Natural killer cell treated with Interleukin-12 subunit alpha and Interleukin-12 subunit beta and Interleukin-15 and Interleukin-18, amount 100 ng/mL, for 72 hours (primary cell): ENCODE results near the gene STPG2. TPM values are rescaled to one million over a fixed set of nuclear protein-coding genes. Genes with fewer than 3 reads are reported as not detected.

Experiments used
- ATAC-seq, 2 donors: fragments of 150-1000 bp; cut with Tn5 transposase in 1 of 2; sonication (Bioruptor Pico), chemical (Tn5 transposase) in 1 of 2; 2 replicates each; pipeline ENCODE4 v1.10.0; 2021
- DNase-seq: peaks from one replicate; pipeline ENCODE4 v3.0.0; 2022; ENCODE audit warnings: low spot score
- H3K27ac Mint-ChIP-seq, 2 donors: 1 replicate in 1 of 2; 2 replicates in 1 of 2; pipeline ENCODE4 v1.8.0; 2022; ENCODE audit warnings: mixed read lengths in 2 of 2, mild to moderate bottlenecking in 1 of 2, moderate library complexity in 1 of 2
- H3K27me3 Mint-ChIP-seq, 2 donors: 1 replicate in 1 of 2; 2 replicates in 1 of 2; pipeline ENCODE4 v1.8.0; 2022; ENCODE audit warnings: mixed read lengths in 2 of 2
- H3K36me3 Mint-ChIP-seq: one replicate; pipeline ENCODE4 v1.8.0; 2022; ENCODE audit warnings: mixed read lengths
- H3K4me1 Mint-ChIP-seq, 2 donors: 1 replicate in 1 of 2; 2 replicates in 1 of 2; pipeline ENCODE4 v1.8.0; 2022; ENCODE audit warnings: low read depth in 2 of 2, mixed read lengths in 2 of 2, mild to moderate bottlenecking in 1 of 2
- H3K4me3 Mint-ChIP-seq: one replicate; pipeline ENCODE4 v1.8.0; 2022; ENCODE audit warnings: mixed read lengths
- H3K9me3 Mint-ChIP-seq: 2 replicates; pipeline ENCODE4 v1.8.0; 2022; ENCODE audit warnings: mixed read lengths
- total RNA-seq, 2 donors: library from RNA; stranded (reverse); gene quantifications; one replicate each; pipeline ENCODE4 v1.2.3, GENCODE V29; 2022

The STPG2 gene
- total RNA-seq, 2 donors from 2014 or later = not detected

- no peak overlapping the region for H3K4me3 Mint-ChIP-seq
- H3K4me1 Mint-ChIP-seq = no peaks in the 10 kb centered on the region
- H3K27ac Mint-ChIP-seq = no peak overlapping the region
- H3K36me3 Mint-ChIP-seq = no peaks in the 10 kb centered on the region
- no peak for ATAC-seq
- peaks cover 10% of the 10 kb centered on the region for H3K9me3 Mint-ChIP-seq
- no peak for DNase-seq
- no peaks in the 10 kb centered on the region for H3K27me3 Mint-ChIP-seq
Measured at GRCh38 chr4:97900229-97900628, 243.0 kb downstream of the STPG2 start.

- DNase-seq (no peak), ATAC-seq (no peak)
- H3K27ac Mint-ChIP-seq = no peak overlapping the region
- H3K4me3 Mint-ChIP-seq = no peak overlapping the region
- H3K4me1 Mint-ChIP-seq = no peaks in the 10 kb centered on the region
- H3K27me3 Mint-ChIP-seq = no peaks in the 10 kb centered on the region
- no peaks in the 10 kb centered on the region for H3K36me3 Mint-ChIP-seq
- peaks cover 12% of the 10 kb centered on the region for H3K9me3 Mint-ChIP-seq
Measured at GRCh38 chr4:97892592-97893266, 250.5 kb downstream of the STPG2 start.

- Mint-ChIP-seq H3K27ac (no peak overlapping the region), H3K4me1 (no peaks in the 10 kb centered on the region), H3K27me3 (no peaks in the 10 kb centered on the region), H3K4me3 (no peak overlapping the region), H3K36me3 (peaks cover 4% of the 10 kb centered on the region), H3K9me3 (peaks cover 23% of the 10 kb centered on the region)
- ATAC-seq (no peak), DNase-seq (no peak)
Measured at GRCh38 chr4:97879942-97880341, 263.3 kb downstream of the STPG2 start.

GRCh38 chr4:97868097-97868496 is 275.2 kb downstream of the STPG2 start:
- H3K27me3 Mint-ChIP-seq = no peaks in the 10 kb centered on the region
- no peaks in the 10 kb centered on the region for H3K4me1 Mint-ChIP-seq
- no peak overlapping the region for H3K4me3 Mint-ChIP-seq
- peaks cover 7% of the 10 kb centered on the region for H3K9me3 Mint-ChIP-seq
- DNase-seq (no peak), ATAC-seq (no peak)
- no peaks in the 10 kb centered on the region for H3K36me3 Mint-ChIP-seq
- H3K27ac Mint-ChIP-seq = no peak overlapping the region

GRCh38 chr4:97867557-97868091 is 275.7 kb downstream of the STPG2 start:
- no peak overlapping the region for H3K4me3 Mint-ChIP-seq
- peaks cover 10% of the 10 kb centered on the region for H3K9me3 Mint-ChIP-seq
- ATAC-seq = no peak
- H3K36me3 Mint-ChIP-seq = peaks cover 4% of the 10 kb centered on the region
- no peak for DNase-seq
- no peaks in the 10 kb centered on the region for H3K4me1 Mint-ChIP-seq
- H3K27me3 Mint-ChIP-seq = no peaks in the 10 kb centered on the region
- H3K27ac Mint-ChIP-seq = no peak overlapping the region

GRCh38 chr4:97866821-97867556 is 276.3 kb downstream of the STPG2 start:
- ATAC-seq (no peak), DNase-seq (no peak)
- no peaks in the 10 kb centered on the region for H3K27me3 Mint-ChIP-seq

DNA sequence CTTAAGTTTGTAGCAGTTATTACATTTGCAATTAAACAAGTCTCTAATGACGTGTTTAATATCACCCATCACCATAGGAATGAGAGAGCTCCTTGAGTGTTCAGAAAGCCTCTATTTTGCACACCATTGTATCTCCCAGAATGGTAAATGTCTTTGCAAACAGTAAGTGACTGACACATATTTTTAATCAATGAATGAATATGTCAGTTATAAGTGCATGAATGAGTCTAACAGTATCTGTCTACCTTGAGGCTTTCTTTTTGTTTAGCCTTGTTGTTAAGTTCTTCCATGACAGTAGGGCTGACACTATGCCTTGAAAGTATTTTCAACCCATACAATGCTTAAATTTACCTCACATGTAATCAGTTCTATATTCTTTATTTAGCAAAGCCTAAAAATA is 292.2 kb downstream of the STPG2 start:
- no peak overlapping the region for H3K4me3 Mint-ChIP-seq
- H3K36me3 Mint-ChIP-seq = no peaks in the 10 kb centered on the region
- H3K9me3 Mint-ChIP-seq = peaks cover 9% of the 10 kb centered on the region
- H3K27ac Mint-ChIP-seq = no peak overlapping the region
- no peaks in the 10 kb centered on the region for H3K27me3 Mint-ChIP-seq
- no peaks in the 10 kb centered on the region for H3K4me1 Mint-ChIP-seq
- DNase-seq (no peak), ATAC-seq (no peak)

More at GRCh38 chr4:97866821-97867556, 276.3 kb downstream of the STPG2 start:
- no peaks in the 10 kb centered on the region for H3K4me1 Mint-ChIP-seq
- H3K36me3 Mint-ChIP-seq = peaks cover 6% of the 10 kb centered on the region
- peaks cover 16% of the 10 kb centered on the region for H3K9me3 Mint-ChIP-seq
- no peak overlapping the region for H3K4me3 Mint-ChIP-seq
- H3K27ac Mint-ChIP-seq = no peak overlapping the region

DNA sequence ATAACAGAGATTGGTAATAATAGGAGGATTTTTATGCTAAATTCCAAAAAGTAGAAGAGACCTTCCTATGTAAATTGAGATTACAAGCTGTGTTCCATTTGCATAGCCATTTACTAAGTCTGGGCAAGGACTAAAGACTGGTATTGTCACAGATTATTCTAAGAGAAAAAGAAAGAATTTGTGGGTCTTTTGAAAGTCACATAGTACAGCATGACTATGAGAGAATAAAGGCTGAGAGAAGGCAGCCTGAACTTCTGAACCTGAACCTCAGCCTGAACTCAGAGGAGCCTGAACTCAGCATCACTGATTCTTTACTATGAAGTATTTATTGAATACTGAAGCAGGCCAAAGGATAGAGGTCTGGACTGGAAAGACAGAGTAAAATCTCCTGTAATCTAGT is 297.5 kb downstream of the STPG2 start:
- ATAC-seq (no peak), DNase-seq (no peak)
- H3K9me3 Mint-ChIP-seq = peaks cover 14% of the 10 kb centered on the region
- no peaks in the 10 kb centered on the region for H3K27me3 Mint-ChIP-seq
- no peak overlapping the region for H3K4me3 Mint-ChIP-seq
- no peaks in the 10 kb centered on the region for H3K36me3 Mint-ChIP-seq
- no peaks in the 10 kb centered on the region for H3K4me1 Mint-ChIP-seq
- no peak overlapping the region for H3K27ac Mint-ChIP-seq

DNA sequence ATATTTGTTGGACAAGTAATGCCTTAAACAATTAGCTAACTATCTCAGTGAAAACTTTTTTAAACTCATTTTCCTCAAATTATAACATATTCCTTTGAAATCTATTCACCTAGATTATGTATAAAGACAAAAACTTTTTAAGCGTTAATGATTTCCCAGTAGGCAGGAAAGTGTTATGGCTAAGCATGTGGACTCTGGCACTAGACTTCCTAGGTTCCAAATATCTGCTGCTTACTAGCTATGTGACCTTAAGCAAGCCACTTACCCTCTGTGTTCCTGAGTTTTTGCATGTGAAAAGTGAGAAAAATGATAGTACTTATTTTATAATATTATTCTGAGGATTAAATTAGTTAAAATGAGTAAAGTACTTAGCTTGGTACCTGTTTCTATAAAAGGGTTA is 301.8 kb downstream of the STPG2 start:
- Mint-ChIP-seq H3K27me3 (no peaks in the 10 kb centered on the region), H3K27ac (no peak overlapping the region), H3K4me1 (no peaks in the 10 kb centered on the region), H3K9me3 (peaks cover 10% of the 10 kb centered on the region), H3K4me3 (no peak overlapping the region), H3K36me3 (no peaks in the 10 kb centered on the region)
- no peak for ATAC-seq
- DNase-seq = no peak

GRCh38 chr4:97836662-97837061 is 306.6 kb downstream of the STPG2 start:
- no peak for ATAC-seq
- Mint-ChIP-seq H3K9me3 (peaks cover 14% of the 10 kb centered on the region), H3K4me3 (no peak overlapping the region), H3K27ac (no peak overlapping the region), H3K27me3 (no peaks in the 10 kb centered on the region), H3K4me1 (no peaks in the 10 kb centered on the region), H3K36me3 (no peaks in the 10 kb centered on the region)
- DNase-seq = no peak

DNA sequence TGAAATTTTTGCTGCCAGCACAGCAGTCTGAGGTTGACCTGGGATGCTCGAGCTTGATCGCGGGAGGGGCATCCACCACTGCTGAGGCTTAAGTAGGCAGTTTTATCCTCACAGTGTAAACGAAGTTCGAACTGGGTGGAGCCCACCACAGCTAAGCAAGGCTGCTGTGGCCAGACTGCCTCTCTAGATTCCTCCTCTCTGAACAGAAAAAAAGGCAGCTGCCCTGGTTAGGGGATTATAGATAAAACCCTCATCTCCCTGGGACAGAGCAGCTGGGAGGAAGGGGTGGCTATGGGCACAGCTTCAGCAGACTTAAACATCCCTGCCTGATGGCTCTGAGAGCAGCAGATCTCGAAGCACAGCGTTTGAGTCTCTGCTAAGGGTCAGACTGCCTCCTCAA is 314.6 kb downstream of the STPG2 start:
- H3K36me3 Mint-ChIP-seq = peaks cover 5% of the 10 kb centered on the region
- H3K4me1 Mint-ChIP-seq = no peaks in the 10 kb centered on the region
- ATAC-seq = no peak
- no peak overlapping the region for H3K4me3 Mint-ChIP-seq
- no peaks in the 10 kb centered on the region for H3K27me3 Mint-ChIP-seq
- H3K9me3 Mint-ChIP-seq = peaks cover 28% of the 10 kb centered on the region
- no peak overlapping the region for H3K27ac Mint-ChIP-seq
- no peak for DNase-seq

DNA sequence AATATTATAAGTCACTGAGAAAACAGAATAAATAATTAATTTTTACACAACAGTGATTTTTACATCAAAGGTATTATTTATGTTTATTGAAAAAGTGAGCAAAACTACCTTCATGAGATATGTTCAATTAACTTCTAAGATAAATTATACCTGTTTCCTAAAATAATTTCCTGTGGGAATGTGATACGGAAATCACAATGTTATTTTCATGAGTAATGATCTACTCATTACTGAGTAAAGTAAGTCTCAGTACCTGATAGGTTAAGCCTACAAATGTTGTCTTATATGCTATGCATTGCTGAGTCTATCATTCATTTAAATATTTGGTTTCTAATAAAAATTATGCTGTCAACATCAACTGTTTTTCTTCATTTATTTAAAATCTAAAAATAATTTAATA is 324.0 kb downstream of the STPG2 start:
- DNase-seq (no peak), ATAC-seq (no peak)
- H3K27me3 Mint-ChIP-seq = no peaks in the 10 kb centered on the region
- H3K4me1 Mint-ChIP-seq = no peaks in the 10 kb centered on the region
- no peak overlapping the region for H3K4me3 Mint-ChIP-seq
- H3K9me3 Mint-ChIP-seq = peaks cover 17% of the 10 kb centered on the region
- H3K27ac Mint-ChIP-seq = no peak overlapping the region
- peaks cover 6% of the 10 kb centered on the region for H3K36me3 Mint-ChIP-seq

- no peaks in the 10 kb centered on the region for H3K27me3 Mint-ChIP-seq
- peaks cover 12% of the 10 kb centered on the region for H3K9me3 Mint-ChIP-seq
- peaks cover 6% of the 10 kb centered on the region for H3K36me3 Mint-ChIP-seq
- ATAC-seq (no peak), DNase-seq (no peak)
- no peaks in the 10 kb centered on the region for H3K4me1 Mint-ChIP-seq
- no peak overlapping the region for H3K4me3 Mint-ChIP-seq
- H3K27ac Mint-ChIP-seq = no peak overlapping the region
Measured at GRCh38 chr4:97812768-97813167, 330.5 kb downstream of the STPG2 start.

DNA sequence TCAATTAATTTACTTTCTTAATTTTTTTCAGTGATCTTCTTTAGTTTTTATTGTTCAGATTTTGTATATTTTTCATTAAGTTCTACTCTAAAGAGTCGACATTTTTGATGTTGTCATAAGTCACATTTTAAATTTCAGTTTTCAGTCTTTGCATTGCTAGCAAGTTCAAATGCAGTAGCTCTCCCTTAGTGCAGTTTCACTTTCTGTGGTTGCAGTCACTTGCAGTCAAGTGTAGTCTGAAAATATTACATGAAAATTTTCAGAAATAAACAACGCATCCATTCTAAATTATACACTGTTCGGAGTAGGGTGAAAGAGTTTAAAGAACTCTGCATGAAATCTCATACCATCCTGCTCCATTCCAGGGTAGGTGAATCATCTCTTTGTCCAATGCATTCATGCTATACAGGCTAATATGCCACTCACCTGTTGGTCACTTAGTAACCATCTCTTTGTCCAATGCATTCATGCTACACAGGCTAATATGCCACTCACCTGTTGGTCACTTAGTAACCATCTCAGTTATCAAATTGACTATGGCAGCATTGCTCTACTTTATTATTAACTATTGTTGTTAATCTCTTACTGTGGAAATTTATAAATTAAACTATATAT is 356.9 kb downstream of the STPG2 start:
- Mint-ChIP-seq H3K36me3 (no peaks in the 10 kb centered on the region), H3K4me3 (no peak overlapping the region), H3K27ac (no peak overlapping the region), H3K27me3 (no peaks in the 10 kb centered on the region), H3K9me3 (peaks cover 22% of the 10 kb centered on the region), H3K4me1 (no peaks in the 10 kb centered on the region)
- no peak for ATAC-seq
- no peak for DNase-seq
